Right lung (tissue), 5 donors: ENCODE data around the gene TMEM178B. TPM values are rescaled to one million over a fixed set of nuclear protein-coding genes. Genes with fewer than 3 reads are reported as not detected.

Experiments
- DNase-seq, 2 donors: peaks; one replicate each; pipeline ENCODE4 v3.0.0-alpha.2; 2013
- polyA plus RNA-seq, 5 donors: library from polyadenylated mRNA; unstranded; fragments of 120-200 nt; gene quantifications; one replicate each; pipeline versions ENCODE4 v1.2.1 to v1.2.3, GENCODE V29; 2013; ENCODE audit warnings: inconsistent platforms in 1 of 5, low replicate concordance in 1 of 5; ENCODE audit not compliant: insufficient read length in 5 of 5, insufficient read depth in 1 of 5

Gene TMEM178B
- polyA plus RNA-seq, 5 donors = 2.8 to 5.2 (median 3.4) TPM

DNA sequence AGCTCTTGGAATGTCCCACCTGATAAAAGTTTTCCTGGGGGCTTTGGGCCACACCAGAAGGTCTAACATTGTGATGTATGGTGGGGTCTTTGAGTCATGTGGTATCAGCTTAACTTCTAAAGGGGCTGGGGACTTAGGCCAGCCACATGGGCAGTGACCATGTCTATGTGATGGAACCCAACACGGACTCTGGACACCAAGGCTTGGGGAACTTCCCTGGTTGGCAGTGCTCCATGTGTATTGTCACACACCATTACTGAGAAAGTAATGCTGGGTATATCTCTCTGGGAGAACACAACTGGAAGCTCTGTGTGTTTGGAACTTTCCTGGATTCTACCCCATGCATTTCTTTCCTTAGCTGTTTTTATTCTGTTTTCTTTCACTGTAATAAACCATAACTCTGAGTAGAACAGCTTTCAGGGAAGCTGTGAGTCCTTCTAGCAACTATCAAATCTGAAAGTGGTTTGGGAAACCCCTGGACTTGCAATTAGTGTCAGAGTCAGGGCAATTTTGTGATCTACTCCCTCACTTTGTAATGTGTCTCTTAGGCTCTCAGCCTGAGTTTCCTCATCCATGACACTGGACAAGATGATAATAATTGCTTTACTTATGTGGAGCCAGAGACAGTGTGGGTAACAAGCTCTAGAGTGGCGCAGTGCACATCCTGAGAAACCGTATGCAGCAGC, 448.9 kb downstream of the TMEM178B start:
- no peak for DNase-seq

DNA sequence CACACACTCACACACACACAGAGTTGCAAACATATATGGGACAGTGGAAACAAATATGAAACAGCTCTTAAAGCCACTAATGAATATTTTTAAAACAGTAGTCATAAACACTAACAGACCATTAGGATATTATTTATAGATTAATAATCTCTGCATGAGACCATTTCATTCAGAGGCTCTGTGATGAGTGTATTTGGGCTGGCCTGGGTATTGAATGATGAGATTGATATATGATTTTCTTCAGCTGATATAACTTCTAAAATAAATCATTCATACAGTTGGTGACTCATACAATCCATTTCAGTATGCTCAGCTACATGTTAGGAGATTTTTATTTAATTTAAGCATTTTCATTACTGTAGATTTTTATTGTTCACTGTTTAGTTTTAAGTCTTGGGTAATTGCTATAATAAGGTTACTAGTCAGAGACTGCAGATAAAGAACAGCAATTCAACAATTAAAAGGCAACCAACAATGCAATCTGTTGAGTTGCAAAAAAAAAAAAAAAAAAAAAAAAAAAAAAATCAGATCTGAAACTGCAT, 452.2 kb downstream of the TMEM178B start:
- DNase-seq = no peak

DNA sequence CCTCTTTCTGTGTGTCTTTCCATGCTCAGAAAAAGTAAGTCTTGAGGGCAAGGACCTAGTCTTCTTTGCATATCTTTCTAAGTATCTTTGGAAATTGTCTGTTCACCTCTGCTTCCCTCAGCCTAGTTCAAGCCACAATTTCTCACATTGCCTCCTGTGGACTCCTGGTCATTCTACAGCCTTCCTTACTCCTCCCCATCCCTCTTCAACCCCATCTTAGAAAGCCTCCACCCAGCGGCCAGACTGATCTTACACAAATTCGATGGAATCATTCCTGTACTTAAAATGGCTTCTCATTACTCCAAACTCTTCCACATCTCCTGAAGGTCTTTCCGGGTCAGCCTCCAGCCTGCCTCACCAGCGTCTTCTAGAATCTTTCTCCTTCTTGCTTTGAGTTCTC, 453.2 kb downstream of the TMEM178B start:
- no peak for DNase-seq

DNA sequence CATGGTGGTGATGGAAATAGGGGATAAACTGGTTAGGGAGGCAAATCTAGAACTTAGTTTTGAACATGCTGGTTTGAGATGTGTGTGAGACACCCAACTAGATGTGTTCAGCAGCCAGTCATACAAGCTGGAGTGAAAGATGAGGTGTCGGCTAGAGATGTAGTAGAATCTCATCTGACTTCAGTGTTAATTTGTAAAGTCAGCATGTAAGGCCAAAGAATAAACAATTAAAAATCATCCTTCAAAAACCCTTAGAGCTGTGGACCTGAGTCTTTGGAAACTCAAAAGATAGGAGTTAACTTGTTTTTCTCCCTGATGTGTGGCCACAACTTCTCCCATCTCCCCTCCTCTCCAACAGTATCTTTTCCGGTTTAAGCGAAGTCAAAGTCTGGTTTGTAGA, 454.5 kb downstream of the TMEM178B start:
- DNase-seq = no peak

Other genes with a start within 250 kb of the TMEM178B start
- gene BRAF, start 149.1 kb upstream of the TMEM178B start, polyA plus RNA-seq = 10 to 100 TPM; 17.6 to 29.2 (median 27.4) TPM
- gene MRPS33, start 59.1 kb upstream of the TMEM178B start, polyA plus RNA-seq = 10 to 100 TPM; 76.4 to 93.8 (median 82.3) TPM